HCT116 (cell line): ENCODE data around the gene PACSIN2. TPM values are rescaled to one million over a fixed set of nuclear protein-coding genes. Genes with fewer than 3 reads are reported as not detected.
A peak's percentile ranks its signal among the peaks of the same experiment; 100 is the strongest.

Experiments
- ATAC-seq: fragments of 200-7000 bp; cut with Tn5 transposase; 2 replicates; pipeline ENCODE4 v1.9.1; 2020; ENCODE audit warnings: mild to moderate bottlenecking, moderate library complexity
- Bru-seq: library from RNA; stranded (reverse); fragments of 400-500 nt; gene quantifications from one replicate; lab custom pipeline; 2021; lab: Mats Ljungman, UMichigan
- BruChase-seq, 2 experiments: library from RNA; stranded (reverse); fragments of 400-500 nt; gene quantifications; one replicate each; lab custom pipeline; 2021; lab: Mats Ljungman, UMichigan
- BruUV-seq: library from RNA; stranded (reverse); fragments of 400-500 nt; replicated peaks from 2 replicates; lab custom pipeline; 2021; lab: Mats Ljungman, UMichigan
- CTCF ChIA-PET: fragments of 300-600 bp; sonication (Branson Sonifier 250); formaldehyde crosslinking; loops from one replicate; lab custom pipeline; 2021; ENCODE audit warnings: antibody characterized with exemption; lab: Charles Lee
- POLR2A ChIA-PET: fragments of 300-600, 350-600 bp; sonication (Branson Sonifier 250); formaldehyde crosslinking; loops from one replicate; lab custom pipeline; 2021; ENCODE audit warnings: antibody characterized with exemption; lab: Charles Lee
- RAD21 ChIA-PET, 2 experiments: fragments of 300-600 bp; sonication (Branson Sonifier 250); formaldehyde crosslinking; loops; one replicate each; lab custom pipeline; 2023; ENCODE audit warnings: low total read pairs in 2 of 2; ENCODE audit not compliant: uncharacterized antibody in 2 of 2, unreplicated experiment in 2 of 2, low non-redundant PET in 1 of 2; lab: Charles Lee
- DNase-seq: peaks from one replicate; pipeline ENCODE4 v3.0.0-alpha.2; 2010; ENCODE audit warnings: low read depth, low spot score
- H2AFZ ChIP-seq: fragments of 200-600 bp; shearing (Covaris generic), sonication (generic); 2 replicates; pipeline ENCODE4 v1.6.1; 2017; ENCODE audit warnings: low read depth, mixed run types, mixed read lengths, antibody characterized with exemption, low read length; ENCODE audit not compliant: poor library complexity, severe bottlenecking
- H3K27ac ChIP-seq: 2 replicates; pipeline ENCODE4 v1.5.1; 2012; ENCODE audit warnings: low read depth, low read length
- H3K27me3 ChIP-seq: fragments of 200-600 bp; sonication (generic); 2 replicates; pipeline ENCODE4 v1.6.1; 2016; ENCODE audit warnings: mixed run types, low read length, mixed read lengths; ENCODE audit not compliant: insufficient read depth
- H3K36me3 ChIP-seq, 2 experiments: fragments of 200-500 bp in 1 of 2; fragments of 200-600 bp in 1 of 2; sonication (Bioruptor generic) in 1 of 2; sonication (generic) in 1 of 2; 2 replicates each; pipeline versions ENCODE4 v1.5.1 to v1.6.1; 2014 to 2016; ENCODE audit warnings: low read length in 2 of 2, inconsistent platforms in 1 of 2, mixed read lengths in 1 of 2, mixed run types in 1 of 2; ENCODE audit not compliant: insufficient read depth in 2 of 2, control insufficient read depth in 1 of 2
- H3K4me1 ChIP-seq, 2 experiments: fragments of 200-600 bp in 1 of 2; sonication (generic) in 1 of 2; 2 replicates each; pipeline versions ENCODE4 v1.5.1 to v1.6.1; 2012 to 2017; ENCODE audit warnings: low read length in 2 of 2, inconsistent platforms in 1 of 2, mild to moderate bottlenecking in 1 of 2, mixed read lengths in 1 of 2, mixed run types in 1 of 2, moderate library complexity in 1 of 2; ENCODE audit not compliant: insufficient read depth in 2 of 2, control insufficient read depth in 1 of 2
- H3K4me2 ChIP-seq: fragments of 200-600 bp; sonication (generic); 2 replicates; pipeline ENCODE4 v1.6.1; 2017; ENCODE audit warnings: mixed run types, low read length, mixed read lengths
- H3K4me3 ChIP-seq, 2 experiments: fragments of 200-600 bp in 1 of 2; sonication (generic) in 1 of 2; replicated peaks in 1 of 2; 2 replicates each; pipeline ENCODE4 v1.5.1; 2011 to 2016; ENCODE audit warnings: low read length in 2 of 2, control low read depth in 1 of 2, low read depth in 1 of 2, mild to moderate bottlenecking in 1 of 2, mixed read lengths in 1 of 2, mixed run types in 1 of 2
- H3K79me2 ChIP-seq: fragments of 200-600 bp; sonication (generic); 2 replicates; pipeline ENCODE4 v1.6.1; 2017; ENCODE audit warnings: mild to moderate bottlenecking, mixed run types, low read length, moderate library complexity, mixed read lengths; ENCODE audit not compliant: insufficient read depth
- H3K9ac ChIP-seq: fragments of 200-600 bp; sonication (generic); 2 replicates; pipeline ENCODE4 v1.6.1; 2016; ENCODE audit warnings: low read length, mixed read lengths
- H3K9me2 ChIP-seq: fragments of 200-600 bp; sonication (generic), shearing (Covaris generic); 2 replicates; pipeline ENCODE4 v1.6.1; 2017; ENCODE audit warnings: mixed run types, mild to moderate bottlenecking, moderate library complexity; ENCODE audit not compliant: insufficient read depth
- H3K9me3 ChIP-seq, 2 experiments: fragments of 200-500 bp in 1 of 2; fragments of 200-600 bp in 1 of 2; sonication (Bioruptor generic) in 1 of 2; sonication (generic) in 1 of 2; 2 replicates each; pipeline ENCODE4 v1.6.1; 2014 to 2017; ENCODE audit warnings: low read length in 2 of 2, mixed read lengths in 2 of 2, inconsistent platforms in 1 of 2, low read depth in 1 of 2, mild to moderate bottlenecking in 1 of 2, mixed run types in 1 of 2, moderate library complexity in 1 of 2; ENCODE audit not compliant: control insufficient read depth in 1 of 2, insufficient read depth in 1 of 2
- H4K20me1 ChIP-seq: fragments of 200-600 bp; sonication (generic), shearing (Covaris generic); 2 replicates; pipeline ENCODE4 v1.6.1; 2017; ENCODE audit warnings: mixed run types, mild to moderate bottlenecking, moderate library complexity; ENCODE audit not compliant: insufficient read depth
- CEBPB ChIP-seq: IDR thresholded peaks from 2 replicates; pipeline ENCODE4 v1.6.1; 2012; ENCODE audit warnings: low read depth
- EGR1 ChIP-seq: IDR thresholded peaks from 2 replicates; pipeline ENCODE4 v1.6.1; 2012; ENCODE audit warnings: low read depth
- JUND ChIP-seq: IDR thresholded peaks from 2 replicates; pipeline ENCODE4 v1.6.1; 2012
- MAX ChIP-seq: IDR thresholded peaks from 2 replicates; pipeline ENCODE4 v1.6.1; 2012
- POLR2A ChIP-seq: IDR thresholded peaks from 2 replicates; pipeline ENCODE4 v1.7.0; 2011; ENCODE audit warnings: borderline replicate concordance; ENCODE audit not compliant: insufficient read depth, insufficient read length; ENCODE audit errors: extremely low read depth
- POLR2AphosphoS5 ChIP-seq: IDR thresholded peaks from 2 replicates; pipeline ENCODE4 v1.6.1; 2011; ENCODE audit warnings: mild to moderate bottlenecking, low read depth, low read length, moderate library complexity
- SP1 ChIP-seq: IDR thresholded peaks from 2 replicates; pipeline ENCODE4 v1.6.1; 2012; ENCODE audit warnings: low read depth
- YY1 ChIP-seq: IDR thresholded peaks from 2 replicates; pipeline ENCODE4 v1.6.1; 2011; ENCODE audit warnings: low read length, low read depth, moderate library complexity, mild to moderate bottlenecking; ENCODE audit not compliant: insufficient replicate concordance; ENCODE audit errors: extremely low read depth
- ZFX ChIP-seq: fragments of 450-650 bp; IDR thresholded peaks from 2 replicates; pipeline ENCODE4 v1.6.1; 2017
- ZNF274 ChIP-seq: fragments of 200-500 bp; sonication (Bioruptor generic); IDR thresholded peaks from 2 replicates; pipeline ENCODE4 v1.6.1; 2014; ENCODE audit warnings: mild to moderate bottlenecking, low read depth, low read length, inconsistent platforms
- intact Hi-C: fragments of 100-400 bp; cut with micrococcal nuclease; formaldehyde crosslinking; loops from 2 replicates; pipeline ENCODE4 v1.10.0; 2022
- long read RNA-seq: library from polyadenylated mRNA; unstranded; transcript quantifications from one replicate; pipeline ENCODE4 v2.0.0, GENCODE V29; 2021; ENCODE audit not compliant: unreplicated experiment
- polyA plus RNA-seq: library from polyadenylated mRNA; unstranded; fragments of >200 nt; gene quantifications from 2 replicates; pipeline ENCODE4 v1.2.1, GENCODE V29; 2012; ENCODE audit warnings: missing spikeins
- total RNA-seq: library from RNA; stranded (reverse); gene quantifications from one replicate; pipeline ENCODE4 v1.2.1, GENCODE V29; 2021; ENCODE audit not compliant: unreplicated experiment

Gene PACSIN2
- 48.2 TPM for total RNA-seq
- 46.6 and 48.0 TPM in 2 replicates for polyA plus RNA-seq
- Bru-seq, nascent RNA = percentile 70 among the genes with signal in this experiment
- BruChase-seq, experiment 1, labeled RNA remaining after a 6-hour chase = percentile 69 among the genes with signal in this experiment
- BruChase-seq, experiment 2, labeled RNA remaining after a 2-hour chase = percentile 67 among the genes with signal in this experiment
- long read RNA-seq, transcript PACSIN2-201 (11 exons, 3,249 nt) = major isoform, 67 of 138 reads
- long read RNA-seq, partial matches to known transcripts = 14 of 138 reads
- long read RNA-seq, other reads (novel, unspliced or antisense) = 57 of 138 reads

GRCh38 chr22:43014869-43015676 lies at the start of gene PACSIN2:
Gene PACSIN2, minus strand, starts transcription at chr22:43015149. Its CDS starts 103,069 bp downstream, at chr22:42912080.
- BruUV-seq = no TSS peak
- Histone ChIP-seq H3K4me2 (peak within 1 kb of the TSS; percentile 80), H3K79me2 (peaks cover 40% of the 10 kb centered on the region), H3K4me3 (peak within 1 kb of the TSS; percentile 84 to 88), H2AFZ (no peak within 1 kb of the TSS), H3K4me1 (peaks cover 38% of the 10 kb centered on the region in 2 experiments), H3K9me2 (no peaks in the 10 kb centered on the region), H3K27ac (peak within 1 kb of the TSS; percentile 71; the same call in 1 of the 2 replicates), H3K27me3 (no peaks in the 10 kb centered on the region), H4K20me1 (peaks cover 5% of the 10 kb centered on the region; the same call in 1 of the 2 replicates), H3K9ac (peak within 1 kb of the TSS; percentile 81), H3K36me3 (no peaks in the 10 kb centered on the region), H3K9me3 (no peaks in the 10 kb centered on the region)
- DNase-seq (peak; percentile 93), ATAC-seq (peak; percentile 97)
- ChIA-PET CTCF (interaction anchor here (0.7 to 1.6 kb wide), 3 partner anchors 19 to 84 kb away, joined by 3 to 4 read pairs (median 3); no protein-coding TSS in a partner anchor), RAD21 (interaction anchor here (0.6 to 0.8 kb wide), 5 partner anchors 19 to 287 kb away, joined by 3 to 8 read pairs (median 4); no protein-coding TSS in a partner anchor), POLR2A (interaction anchor here (0.6 to 4.1 kb wide), 17 partner anchors 8 to 400 kb away, joined by 3 to 33 read pairs (median 3); partner anchors contain the start of gene POLDIP3)
- TF ChIP-seq CEBPB (no peak), SP1 (peak; percentile 97), POLR2A (peak; percentile 98), JUND (no peak), ZNF274 (no peak), ZFX (peak; percentile 63; the same call in 1 of the 2 replicates), YY1 (peak; percentile 71), MAX (peak; percentile 56; the same call in 1 of the 2 replicates), EGR1 (peak; percentile 89), POLR2AphosphoS5 (peak; percentile 83)
- intact Hi-C loops = no loop called here
